Endothelial cell of umbilical vein (primary cell): ENCODE results near the gene ITFG1. TPM values are rescaled to one million over a fixed set of nuclear protein-coding genes. Genes with fewer than 3 reads are reported as not detected.

Source experiments
- BruUV-seq: library from RNA; stranded (reverse); fragments of 400-500 nt; replicated peaks from 2 replicates; lab custom pipeline; 2021; lab: Mats Ljungman, UMichigan
- CTCF ChIA-PET: fragments of 300-600, 350-600 bp; sonication (Branson Sonifier 250); formaldehyde crosslinking; loops from one replicate; lab custom pipeline; 2021; ENCODE audit warnings: antibody characterized with exemption, inconsistent platforms; lab: Charles Lee
- POLR2A ChIA-PET: fragments of 300-600, 350-600 bp; sonication (Branson Sonifier 250); formaldehyde crosslinking; loops from one replicate; lab custom pipeline; 2021; ENCODE audit warnings: antibody characterized with exemption, inconsistent platforms; lab: Charles Lee
- DNase-seq: peaks from one replicate; pipeline ENCODE4 v3.0.0-alpha.2; 2011; ENCODE audit warnings: low read depth, low spot score
- FAIRE-seq: peaks from 2 replicates; lab custom pipeline; 2011; peaks lifted over from hg19 to GRCh38; lab: Jason Lieb, UNC
- H2AFZ ChIP-seq: 2 replicates; pipeline ENCODE4 v1.6.0; 2012; ENCODE audit warnings: low read depth, low read length, control low read depth, inconsistent platforms
- H3K27ac ChIP-seq: 2 replicates; pipeline ENCODE4 v1.5.1; 2011; ENCODE audit warnings: low read depth, mild to moderate bottlenecking, control low read depth, low read length, moderate library complexity; ENCODE audit not compliant: insufficient read depth
- H3K27me3 ChIP-seq, 2 experiments: 2 replicates each; pipeline versions ENCODE4 v1.6.0 to v1.6.1; 2011; ENCODE audit warnings: low read length in 2 of 2, mixed read lengths in 1 of 2; ENCODE audit not compliant: control insufficient read depth in 2 of 2, insufficient read depth in 2 of 2
- H3K36me3 ChIP-seq, 2 experiments: 2 replicates in 1 of 2; 3 replicates in 1 of 2; pipeline ENCODE4 v1.5.1; 2011; ENCODE audit warnings: low read length in 2 of 2, mild to moderate bottlenecking in 1 of 2, moderate library complexity in 1 of 2; ENCODE audit not compliant: control insufficient read depth in 2 of 2, insufficient read depth in 2 of 2; ENCODE audit errors: extremely low read depth in 1 of 2
- H3K4me1 ChIP-seq: 3 replicates; pipeline ENCODE4 v1.5.1; 2011; ENCODE audit warnings: mild to moderate bottlenecking, low read length; ENCODE audit not compliant: control insufficient read depth, insufficient read depth; ENCODE audit errors: extremely low read depth
- H3K4me2 ChIP-seq: 2 replicates; pipeline ENCODE4 v1.6.1; 2011; ENCODE audit warnings: low read length, control low read depth, mixed read lengths; ENCODE audit not compliant: insufficient read depth
- H3K4me3 ChIP-seq, 3 experiments: fragments of 200-600 bp in 1 of 3; sonication (generic), shearing (Covaris generic) in 1 of 3; replicated peaks in 1 of 3; 2 replicates each; pipeline ENCODE4 v1.5.1; 2011 to 2016; ENCODE audit warnings: control low read depth in 3 of 3, low read length in 3 of 3, mild to moderate bottlenecking in 2 of 3, inconsistent platforms in 1 of 3, low read depth in 1 of 3, moderate library complexity in 1 of 3; ENCODE audit not compliant: insufficient read depth in 1 of 3
- H3K79me2 ChIP-seq: 2 replicates; pipeline ENCODE4 v1.6.0; 2012; ENCODE audit warnings: low read length, inconsistent platforms; ENCODE audit not compliant: control insufficient read depth, insufficient read depth
- H3K9ac ChIP-seq: replicated peaks from 2 replicates; pipeline ENCODE3; 2011; ENCODE audit warnings: low read length, control low read depth; ENCODE audit not compliant: insufficient read depth; ENCODE audit errors: extremely low read depth
- H3K9me1 ChIP-seq: replicated peaks from 3 replicates; pipeline ENCODE4 v1.6.0; 2011; ENCODE audit warnings: mild to moderate bottlenecking, low read length; ENCODE audit not compliant: control insufficient read depth, insufficient read depth; ENCODE audit errors: extremely low read depth
- H3K9me3 ChIP-seq: replicated peaks from 2 replicates; pipeline ENCODE4 v1.5.1; 2012; ENCODE audit warnings: low read length, inconsistent platforms; ENCODE audit not compliant: control insufficient read depth, insufficient read depth
- H4K20me1 ChIP-seq: replicated peaks from 2 replicates; pipeline ENCODE3; 2011; ENCODE audit warnings: mild to moderate bottlenecking, low read length; ENCODE audit not compliant: control insufficient read depth, insufficient read depth; ENCODE audit errors: extremely low read depth
- CTCF ChIP-seq, 2 donors: IDR thresholded peaks; 1 replicate in 1 of 2; 2 replicates in 1 of 2; pipeline ENCODE4 v1.5.1; 2011; ENCODE audit warnings: low read length in 2 of 2, mild to moderate bottlenecking in 2 of 2, moderate library complexity in 2 of 2, control low read depth in 1 of 2, inconsistent platforms in 1 of 2, low read depth in 1 of 2; ENCODE audit not compliant: insufficient read depth in 1 of 2; ENCODE audit errors: extremely low read depth in 1 of 2
- EZH2 ChIP-seq: IDR thresholded peaks from 2 replicates; pipeline ENCODE4 v1.6.1; 2012; ENCODE audit warnings: borderline replicate concordance, low read depth, mild to moderate bottlenecking, moderate library complexity, low read length, inconsistent platforms; ENCODE audit not compliant: severe bottlenecking
- FOS ChIP-seq: IDR thresholded peaks from 2 replicates; pipeline ENCODE4 v1.6.1; 2011; ENCODE audit warnings: mild to moderate bottlenecking, low read length, moderate library complexity, borderline replicate concordance; ENCODE audit not compliant: insufficient read depth
- GATA2 ChIP-seq: IDR thresholded peaks from 2 replicates; pipeline ENCODE4 v1.7.0; 2011; ENCODE audit warnings: low read depth, mild to moderate bottlenecking, moderate library complexity, mixed read lengths, low read length; ENCODE audit not compliant: insufficient read length, insufficient read depth
- JUN ChIP-seq: IDR thresholded peaks from 2 replicates; pipeline ENCODE4 v1.6.1; 2011; ENCODE audit warnings: borderline replicate concordance, low read depth; ENCODE audit not compliant: insufficient read length, insufficient read depth
- MAX ChIP-seq: IDR thresholded peaks from 2 replicates; pipeline ENCODE4 v1.6.1; 2011; ENCODE audit not compliant: insufficient read depth, insufficient read length
- MYC ChIP-seq: IDR thresholded peaks from one replicate; pipeline ENCODE4 v1.6.1; 2011; ENCODE audit warnings: mild to moderate bottlenecking, low read depth, low read length
- POLR2A ChIP-seq: IDR thresholded peaks from 2 replicates; pipeline ENCODE4 v1.6.1; 2012; ENCODE audit warnings: low read depth, mild to moderate bottlenecking, control low read depth, low read length
- POLR2AphosphoS5 ChIP-seq: IDR thresholded peaks from 2 replicates; pipeline ENCODE4 v1.6.1; 2012; ENCODE audit warnings: low read depth, mild to moderate bottlenecking, control low read depth, low read length, moderate library complexity; ENCODE audit not compliant: insufficient read depth
- dilution Hi-C: fragments of 300-500 bp; cut with MboI; formaldehyde crosslinking; loops from one replicate; pipeline ENCODE4 v1.15.0; 2019; ENCODE audit warnings: low sequenced_read_pairs; ENCODE audit not compliant: extremely low pct_ligation_motif_present
- intact Hi-C: fragments of 100-400 bp; cut with micrococcal nuclease; formaldehyde crosslinking; loops from one replicate; pipeline ENCODE4 v1.10.0; 2022
- polyA plus RNA-seq, 4 experiments: library from polyadenylated mRNA; depleted of rRNA in 3 of 4; stranded (reverse) in 3 of 4; unstranded in 1 of 4; fragments of >200 nt; gene quantifications; 2 replicates each; pipeline versions ENCODE4 v1.2.1 to v1.2.3, GENCODE V29; 2011 to 2012; ENCODE audit warnings: missing spikeins in 1 of 4
- total RNA-seq: library from RNA; stranded (reverse); gene quantifications from 2 replicates; pipeline ENCODE4 v1.2.3, GENCODE V29; 2021

The ITFG1 gene
- total and polyA plus RNA-seq, 2 donors (not counting 3 experiments of a cell fraction or from before 2014, with no cell fraction given), result 32.1 to 44.2 TPM

GRCh38 chr16:47371271-47372014 lies 89.4 kb downstream of the ITFG1 start:
- POLR2A ChIA-PET, result no interaction called here
- Histone ChIP-seq H2AFZ (no peak overlapping the region), H3K79me2 (no peaks in the 10 kb centered on the region), H3K36me3 (no peaks in the 10 kb centered on the region), H3K4me1 (peaks cover 22% of the 10 kb centered on the region), H4K20me1 (no peaks in the 10 kb centered on the region), H3K27ac (no peak overlapping the region), H3K4me3 (no peak overlapping the region), H3K9ac (no peak overlapping the region), H3K27me3 (no peaks in the 10 kb centered on the region), H3K9me3 (no peaks in the 10 kb centered on the region), H3K4me2 (no peak overlapping the region), H3K9me1 (peaks cover 2% of the 10 kb centered on the region)
- no TSS peak for BruUV-seq
- dilution Hi-C loops (no loop called here), intact Hi-C loops (no loop called here)
- CTCF ChIA-PET, result interaction anchor here (1.0 kb wide), 1 partner anchor 8 kb away, joined by 3 read pairs; no protein-coding TSS in a partner anchor
- DNase-seq, result no peak
- FAIRE-seq, result no peak
- TF ChIP-seq MAX (no peak), POLR2AphosphoS5 (no peak), FOS (no peak), POLR2A (no peak), GATA2 (no peak), CTCF (IDR thresholded peaks at IDR 0.05; ENCODE audit: extremely low read depth in 1 of 2, insufficient read depth in 1 of 2, low read depth in 1 of 2, low read length in 2 of 2) (no peak), JUN (no peak), MYC (no peak), EZH2 (no peak)
